Tibial artery (tissue), 4 donors: ENCODE results near the gene UIMC1.

ENCODE experiments used
- DNase-seq, 2 donors: peaks; one replicate each; pipeline ENCODE4 v3.0.0-alpha.2; 2019
- H3K27ac ChIP-seq, 2 donors: fragments of 200-600 bp; sonication (generic) in 1 of 2; 1 replicate in 1 of 2; 2 replicates in 1 of 2; pipeline ENCODE4 v1.5.1; 2018 to 2019; ENCODE audit warnings: mild to moderate bottlenecking in 1 of 2
- H3K27me3 ChIP-seq, 2 donors: fragments of 200-600 bp; sonication (generic) in 1 of 2; one replicate each; pipeline versions ENCODE4 v1.5.1 to v1.6.0; 2016 to 2019
- H3K36me3 ChIP-seq, 3 donors: fragments of 200-600 bp; sonication (generic) in 2 of 3; one replicate each; pipeline ENCODE4 v1.5.1; 2016 to 2019; ENCODE audit warnings: mild to moderate bottlenecking in 2 of 3
- H3K4me1 ChIP-seq, 4 donors: fragments of 200-600 bp; sonication (generic) in 2 of 4; 1 replicate in 3 of 4; 2 replicates in 1 of 4; pipeline ENCODE4 v1.5.1; 2016 to 2019
- H3K4me3 ChIP-seq, 2 donors: fragments of 200-600 bp; sonication (generic) in 1 of 2; 1 replicate in 1 of 2; 2 replicates in 1 of 2; pipeline ENCODE4 v1.5.1; 2018 to 2019; ENCODE audit warnings: mild to moderate bottlenecking in 2 of 2
- H3K9me3 ChIP-seq, 3 donors: fragments of 200-600 bp; sonication (generic) in 1 of 3; one replicate each; pipeline ENCODE4 v1.5.1; 2016 to 2019
- CTCF ChIP-seq, 2 experiments: fragments of 200-600 bp in 1 of 2; fragments of 450-650 bp in 1 of 2; IDR thresholded peaks; one replicate each; pipeline ENCODE4 v1.5.1; 2017 to 2019; ENCODE audit warnings: antibody characterized with exemption in 2 of 2, mild to moderate bottlenecking in 1 of 2, moderate library complexity in 1 of 2
- intact Hi-C: fragments of 100-400 bp; cut with DNase I; formaldehyde crosslinking; loops from one replicate; pipeline ENCODE4 v1.15.0; 2023; ENCODE audit warnings: low total_unique reads

Gene UIMC1

GRCh38 chr5:176883700-176884570, 122.6 kb downstream of the UIMC1 start:
- Histone ChIP-seq H3K4me1 (no peaks in the 10 kb centered on the region), H3K36me3 (no peaks in the 10 kb centered on the region), H3K27ac (no peak overlapping the region), H3K4me3 (no peak overlapping the region), H3K27me3 (peaks cover 0 to 11% of the 10 kb centered on the region in 2 donors), H3K9me3 (no peaks in the 10 kb centered on the region)
- intact Hi-C loops: loop anchor here (10.0 kb wide), 1 partner anchor 309 kb away; no protein-coding TSS in a partner anchor
- TF ChIP-seq CTCF (IDR thresholded peaks at IDR 0.05): no peak
- DNase-seq: no peak

GRCh38 chr5:176882567-176882903, 124.0 kb downstream of the UIMC1 start:
- no peaks in the 10 kb centered on the region for H3K36me3 ChIP-seq
- no peaks in the 10 kb centered on the region for H3K4me1 ChIP-seq
- no peak overlapping the region for H3K27ac ChIP-seq
- no peak for TF ChIP-seq CTCF (IDR thresholded peaks at IDR 0.05)
- H3K27me3 ChIP-seq: peaks cover 0 to 25% of the 10 kb centered on the region in 2 donors
- no peak for DNase-seq
- no peak overlapping the region for H3K4me3 ChIP-seq
- intact Hi-C loops: loop anchor here (10.0 kb wide), 1 partner anchor 308 kb away; no protein-coding TSS in a partner anchor
- no peaks in the 10 kb centered on the region for H3K9me3 ChIP-seq

- H3K36me3 ChIP-seq: no peaks in the 10 kb centered on the region
- no peak for TF ChIP-seq CTCF (IDR thresholded peaks at IDR 0.05)
- H3K9me3 ChIP-seq: no peaks in the 10 kb centered on the region
- H3K4me3 ChIP-seq: no peak overlapping the region
- no peaks in the 10 kb centered on the region for H3K4me1 ChIP-seq
- H3K27ac ChIP-seq: no peak overlapping the region
- peaks cover 0 to 31% of the 10 kb centered on the region in 2 donors for H3K27me3 ChIP-seq
- intact Hi-C loops: loop anchor here (10.0 kb wide), 1 partner anchor 307 kb away; no protein-coding TSS in a partner anchor
- DNase-seq: peak in 1 of 2 donors; percentile 56
Observed at GRCh38 chr5:176881816-176882566, 124.6 kb downstream of the UIMC1 start.

- intact Hi-C loops: loop anchor here (10.0 kb wide), 1 partner anchor 306 kb away; no protein-coding TSS in a partner anchor
- DNase-seq: no peak
- H3K36me3 ChIP-seq: no peaks in the 10 kb centered on the region
Observed at GRCh38 chr5:176881021-176881749, 125.4 kb downstream of the UIMC1 start.

More at GRCh38 chr5:176881021-176881749, 125.4 kb downstream of the UIMC1 start:
- Histone ChIP-seq H3K4me3 (no peak overlapping the region), H3K4me1 (no peaks in the 10 kb centered on the region), H3K9me3 (no peaks in the 10 kb centered on the region), H3K27ac (no peak overlapping the region), H3K27me3 (peaks cover 0 to 39% of the 10 kb centered on the region in 2 donors)
- TF ChIP-seq CTCF (IDR thresholded peaks at IDR 0.05): no peak
